Renal cortex interstitium (tissue), 11 donors: Measurements from ENCODE around the gene APLP1. TPM values are rescaled to one million over a fixed set of nuclear protein-coding genes. Genes with fewer than 3 reads are reported as not detected.
"Not testable (repeated sequence)": the region's sequence is repeated elsewhere in the genome, so short reads cannot be mapped to it uniquely, and the experiment has no call there.

Experiments used
- DNase-seq, 11 donors: peaks; one replicate each; pipeline ENCODE4 v3.0.0-alpha.2; 2013; ENCODE audit warnings: low read depth in 9 of 11, low spot score in 4 of 11; ENCODE audit errors: extremely low read depth in 1 of 11
- polyA plus RNA-seq, 3 donors: library from polyadenylated mRNA; unstranded; fragments of 120-200 nt; gene quantifications; one replicate each; pipeline ENCODE4 v1.2.1, GENCODE V29; 2013; ENCODE audit not compliant: insufficient read length in 3 of 3

The APLP1 gene
- polyA plus RNA-seq, 3 donors = 24.2 to 27.4 (median 27.3) TPM

- DNase-seq = no peak
Observed at GRCh38 chr19:35897706-35898451, 29.5 kb downstream of the APLP1 start.

GRCh38 chr19:35898499-35898809, 30.1 kb downstream of the APLP1 start:
- DNase-seq = no peak

- DNase-seq = peak in 10 of 11 donors; percentile 61 to 75 (median 69)
Observed at GRCh38 chr19:35899547-35900214, 31.3 kb downstream of the APLP1 start.

- peak in 1 of 11 donors; percentile 18 for DNase-seq
Observed at GRCh38 chr19:35901055-35901644, 32.8 kb downstream of the APLP1 start.

- DNase-seq = no peak
Observed at GRCh38 chr19:35901854-35902661, 33.7 kb downstream of the APLP1 start, which contains the start of gene HCST. Gene HCST (plus strand): TSS chr19:35902529. CDS start chr19:35902594, 65 bp downstream.

GRCh38 chr19:35902870-35903475, 34.6 kb downstream of the APLP1 start:
- DNase-seq = no peak

GRCh38 chr19:35903550-35904179, 35.3 kb downstream of the APLP1 start:
- peak in 4 of 11 donors; percentile 42 to 50 (median 47) for DNase-seq

GRCh38 chr19:35904311-35905068, 36.1 kb downstream of the APLP1 start:
- DNase-seq = no peak

GRCh38 chr19:35905178-35905727, 36.9 kb downstream of the APLP1 start:
- DNase-seq = no peak

- no peak for DNase-seq
Observed at GRCh38 chr19:35907377-35907745, 39.0 kb downstream of the APLP1 start.

- no peak for DNase-seq
Observed at GRCh38 chr19:35908010-35908441, 39.7 kb downstream of the APLP1 start, which contains the start of gene TYROBP. Gene TYROBP (minus strand): TSS chr19:35908295. CDS start chr19:35908228, 67 bp downstream.

- DNase-seq = no peak
Observed at GRCh38 chr19:35908973-35909683, 40.8 kb downstream of the APLP1 start.

GRCh38 chr19:35909684-35910035, 41.3 kb downstream of the APLP1 start:
- DNase-seq = no peak

- DNase-seq = not testable (repeated sequence)
Observed at GRCh38 chr19:35910355-35910754, 42.0 kb downstream of the APLP1 start.

GRCh38 chr19:35911173-35911572, 42.8 kb downstream of the APLP1 start:
- DNase-seq = no peak

GRCh38 chr19:35911790-35912189, 43.4 kb downstream of the APLP1 start:
- DNase-seq = no peak

GRCh38 chr19:35913589-35913988, 45.2 kb downstream of the APLP1 start:
- no peak for DNase-seq
